Hepatocyte (in vitro differentiated cells): ENCODE results near the gene TEDDM1.

Source experiments
- EZH2 ChIP-seq: fragments of 200-600 bp; sonication (generic); IDR thresholded peaks from 2 replicates; pipeline ENCODE4 v1.6.1; 2016; ENCODE audit warnings: antibody characterized with exemption, mild to moderate bottlenecking, borderline replicate concordance
- TF ChIP-seq, protein P1 (sequence below): fragments of 200-600 bp; sonication (generic); IDR thresholded peaks from 2 replicates; pipeline ENCODE4 v1.5.1; 2016; ENCODE audit warnings: antibody characterized with exemption, mild to moderate bottlenecking; ENCODE audit not compliant: poor library complexity

DNA sequence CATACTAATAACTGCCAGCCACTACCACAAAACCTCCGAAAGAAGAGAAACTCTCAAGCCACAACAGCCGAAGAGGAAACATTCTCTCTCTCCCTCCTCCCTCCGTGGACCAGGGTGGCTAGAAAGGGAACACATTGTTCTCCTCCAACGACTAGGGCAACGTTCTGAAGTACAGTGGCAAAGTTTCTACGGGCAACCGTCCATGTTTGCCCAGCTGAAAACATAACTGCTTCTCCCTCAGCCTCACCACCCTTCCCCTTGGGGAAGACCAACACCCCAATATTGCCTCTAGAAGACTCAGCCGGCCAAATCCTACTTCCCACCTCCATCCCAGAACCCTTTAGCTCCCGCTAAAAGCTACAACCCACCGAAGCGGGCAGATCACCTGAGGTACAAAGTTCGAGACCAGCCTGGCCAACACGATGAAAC is 10.8 kb downstream of the TEDDM1 start:
- TF ChIP-seq, protein P1, sequence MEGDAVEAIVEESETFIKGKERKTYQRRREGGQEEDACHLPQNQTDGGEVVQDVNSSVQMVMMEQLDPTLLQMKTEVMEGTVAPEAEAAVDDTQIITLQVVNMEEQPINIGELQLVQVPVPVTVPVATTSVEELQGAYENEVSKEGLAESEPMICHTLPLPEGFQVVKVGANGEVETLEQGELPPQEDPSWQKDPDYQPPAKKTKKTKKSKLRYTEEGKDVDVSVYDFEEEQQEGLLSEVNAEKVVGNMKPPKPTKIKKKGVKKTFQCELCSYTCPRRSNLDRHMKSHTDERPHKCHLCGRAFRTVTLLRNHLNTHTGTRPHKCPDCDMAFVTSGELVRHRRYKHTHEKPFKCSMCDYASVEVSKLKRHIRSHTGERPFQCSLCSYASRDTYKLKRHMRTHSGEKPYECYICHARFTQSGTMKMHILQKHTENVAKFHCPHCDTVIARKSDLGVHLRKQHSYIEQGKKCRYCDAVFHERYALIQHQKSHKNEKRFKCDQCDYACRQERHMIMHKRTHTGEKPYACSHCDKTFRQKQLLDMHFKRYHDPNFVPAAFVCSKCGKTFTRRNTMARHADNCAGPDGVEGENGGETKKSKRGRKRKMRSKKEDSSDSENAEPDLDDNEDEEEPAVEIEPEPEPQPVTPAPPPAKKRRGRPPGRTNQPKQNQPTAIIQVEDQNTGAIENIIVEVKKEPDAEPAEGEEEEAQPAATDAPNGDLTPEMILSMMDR: no peak
- no peak for TF ChIP-seq EZH2
